ENCODE data around the gene MLLT10.

The MLLT10 gene

DNA sequence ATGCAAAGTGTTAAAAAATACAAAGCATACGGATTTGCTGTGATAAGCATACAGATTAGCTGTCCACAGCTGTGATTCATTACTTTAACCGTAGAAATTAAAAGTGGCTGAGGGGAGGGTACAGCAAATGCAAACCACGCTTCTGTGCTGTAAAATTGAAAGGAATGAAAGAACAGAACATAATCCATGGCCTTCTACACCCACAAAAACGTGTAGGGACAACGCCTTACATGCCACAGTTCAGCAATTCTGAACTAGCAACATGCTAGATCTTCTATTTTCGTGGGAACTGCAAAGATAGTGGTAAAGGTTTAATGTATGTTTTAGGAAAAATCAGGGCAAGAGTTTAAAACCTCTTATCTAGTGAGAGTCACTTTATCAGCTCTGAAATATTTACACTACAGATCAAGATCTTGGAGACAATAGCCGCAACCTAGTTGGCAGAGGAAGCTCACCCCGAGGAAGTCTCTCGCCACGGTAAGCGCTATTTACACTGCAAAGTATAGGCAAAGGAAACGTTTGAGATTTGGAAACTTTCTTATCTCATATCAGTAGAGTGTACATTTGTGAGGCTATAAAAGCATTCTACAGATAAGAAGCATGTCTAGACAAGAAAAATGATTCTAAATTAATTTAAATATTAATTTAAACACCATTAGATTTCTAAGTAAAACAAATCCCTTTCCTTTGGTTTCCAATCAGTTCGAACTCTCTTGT is 193.6 kb downstream of the MLLT10 start:
- Histone ChIP-seq H3K9ac (no peak overlapping the region), H3K36me3 (peaks cover 28 to 77% (median 55%) of the 10 kb centered on the region in 11 experiments), H3K4me2 (peak overlapping the region in 2 of 11 experiments; percentile 7 to 19; a peak in 2 of 22 replicates), H3K9me3 (replicated peaks in 1 of 11) (peaks cover 0 to 7% (median 0%) of the 10 kb centered on the region in 11 experiments; a peak in 2 of 22 replicates), H3K27ac (no peak overlapping the region), H3K4me1 (peaks cover 16 to 27% (median 22%) of the 10 kb centered on the region in 10 experiments), H3K4me3 (no peak overlapping the region), H3K27me3 (peaks cover 0 to 15% (median 0%) of the 10 kb centered on the region in 11 experiments; a peak in 3 of 22 replicates), H4K20me1 (peaks cover 0 to 80% (median 0%) of the 10 kb centered on the region in 11 experiments; a peak in 8 of 22 replicates)
- no peak for TF ChIP-seq Cebpa-rat (IDR thresholded peaks at IDR 0.05)

- Histone ChIP-seq H3K4me1 (peaks cover 16 to 26% (median 21%) of the 10 kb centered on the region in 10 experiments), H3K27ac (no peak overlapping the region), H4K20me1 (peaks cover 0 to 72% (median 0%) of the 10 kb centered on the region in 11 experiments; a peak in 7 of 22 replicates), H3K4me3 (no peak overlapping the region), H3K27me3 (peaks cover 0 to 6% (median 0%) of the 10 kb centered on the region in 11 experiments; a peak in 2 of 22 replicates), H3K9me3 (replicated peaks in 1 of 11) (peaks cover 0 to 7% (median 0%) of the 10 kb centered on the region in 11 experiments; a peak in 2 of 22 replicates), H3K36me3 (peaks cover 29 to 77% (median 63%) of the 10 kb centered on the region in 11 experiments), H3K4me2 (no peak overlapping the region), H3K9ac (no peak overlapping the region)
- TF ChIP-seq Cebpa-rat (IDR thresholded peaks at IDR 0.05): no peak
Observed at GRCh38 chr10:21728618-21729017, 194.6 kb downstream of the MLLT10 start.

DNA sequence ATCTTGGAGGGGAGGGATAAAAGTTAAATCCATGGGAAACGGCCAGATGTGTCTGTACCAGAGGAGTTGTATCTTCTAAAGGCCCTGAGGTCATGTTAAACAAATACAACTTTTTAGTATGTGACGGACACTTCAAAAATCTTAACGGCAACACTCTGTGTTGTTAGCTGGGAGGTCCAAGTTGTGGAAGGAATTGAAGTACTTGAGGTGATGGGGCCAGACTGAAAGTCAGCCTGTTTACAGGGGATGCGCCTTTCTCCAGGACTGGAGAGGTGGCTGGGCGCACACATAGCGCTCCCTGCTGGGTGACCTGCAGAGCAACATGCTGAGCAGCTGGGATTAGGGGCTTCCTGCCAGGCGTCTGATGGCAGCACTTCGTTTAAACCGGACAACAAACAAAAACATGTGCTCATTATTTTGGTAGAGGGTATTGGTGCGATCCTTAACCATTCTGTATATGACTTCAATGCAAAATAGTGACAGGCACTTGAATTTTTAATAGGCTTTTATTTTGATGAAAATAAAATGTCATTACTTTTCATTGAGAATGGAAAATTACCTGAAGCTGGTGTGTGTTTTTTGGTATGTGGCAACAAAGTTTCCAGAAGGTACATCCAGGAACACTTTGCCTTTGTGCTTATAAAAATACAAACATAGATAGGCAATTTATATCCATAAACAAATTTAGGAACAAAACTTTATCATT is 198.2 kb downstream of the MLLT10 start:
- no peak overlapping the region for H3K4me3 ChIP-seq
- H3K36me3 ChIP-seq: peaks cover 48 to 96% (median 77%) of the 10 kb centered on the region in 11 experiments
- H3K27ac ChIP-seq: no peak overlapping the region
- H3K27me3 ChIP-seq: no peaks in the 10 kb centered on the region; a peak in 1 of 22 replicates
- peaks cover 0 to 44% (median 0%) of the 10 kb centered on the region in 11 experiments; a peak in 6 of 22 replicates for H4K20me1 ChIP-seq
- no peak for TF ChIP-seq Cebpa-rat (IDR thresholded peaks at IDR 0.05)
- no peak overlapping the region for H3K4me2 ChIP-seq
- H3K9ac ChIP-seq: no peak overlapping the region
- H3K4me1 ChIP-seq: peaks cover 0 to 16% (median 11%) of the 10 kb centered on the region in 10 experiments; a peak in 15 of 20 replicates
- H3K9me3 ChIP-seq (replicated peaks in 1 of 11): peaks cover 0 to 7% (median 0%) of the 10 kb centered on the region in 11 experiments; a peak in 1 of 22 replicates

- TF ChIP-seq Cebpa-rat (IDR thresholded peaks at IDR 0.05): no peak
- Histone ChIP-seq H3K36me3 (peaks cover 48 to 96% (median 74%) of the 10 kb centered on the region in 11 experiments), H3K4me3 (no peak overlapping the region), H3K9me3 (replicated peaks in 1 of 11) (no peaks in the 10 kb centered on the region), H4K20me1 (peaks cover 0 to 35% (median 0%) of the 10 kb centered on the region in 11 experiments; a peak in 5 of 22 replicates), H3K27ac (no peak overlapping the region), H3K9ac (no peak overlapping the region), H3K4me2 (no peak overlapping the region), H3K4me1 (peaks cover 0 to 14% (median 10%) of the 10 kb centered on the region in 10 experiments; a peak in 13 of 20 replicates), H3K27me3 (no peaks in the 10 kb centered on the region; a peak in 1 of 22 replicates)
Observed at GRCh38 chr10:21733710-21734109, 199.7 kb downstream of the MLLT10 start.

- H4K20me1 ChIP-seq: peaks cover 0 to 16% (median 0%) of the 10 kb centered on the region in 11 experiments; a peak in 5 of 22 replicates
- no peak overlapping the region for H3K27ac ChIP-seq
- H3K4me1 ChIP-seq: peaks cover 0 to 14% (median 10%) of the 10 kb centered on the region in 10 experiments; a peak in 13 of 20 replicates
- peaks cover 73 to 99% (median 83%) of the 10 kb centered on the region in 11 experiments for H3K36me3 ChIP-seq
- no peak overlapping the region for H3K9ac ChIP-seq
- H3K4me3 ChIP-seq: no peak overlapping the region
- no peaks in the 10 kb centered on the region for H3K27me3 ChIP-seq
- no peaks in the 10 kb centered on the region for H3K9me3 ChIP-seq (replicated peaks in 1 of 11)
- no peak for TF ChIP-seq Cebpa-rat (IDR thresholded peaks at IDR 0.05)
- H3K4me2 ChIP-seq: peak overlapping the region in 9 of 11 experiments; percentile 20 to 41 (median 25); a peak in 14 of 22 replicates
Observed at GRCh38 chr10:21737106-21737505, 203.1 kb downstream of the MLLT10 start.

DNA sequence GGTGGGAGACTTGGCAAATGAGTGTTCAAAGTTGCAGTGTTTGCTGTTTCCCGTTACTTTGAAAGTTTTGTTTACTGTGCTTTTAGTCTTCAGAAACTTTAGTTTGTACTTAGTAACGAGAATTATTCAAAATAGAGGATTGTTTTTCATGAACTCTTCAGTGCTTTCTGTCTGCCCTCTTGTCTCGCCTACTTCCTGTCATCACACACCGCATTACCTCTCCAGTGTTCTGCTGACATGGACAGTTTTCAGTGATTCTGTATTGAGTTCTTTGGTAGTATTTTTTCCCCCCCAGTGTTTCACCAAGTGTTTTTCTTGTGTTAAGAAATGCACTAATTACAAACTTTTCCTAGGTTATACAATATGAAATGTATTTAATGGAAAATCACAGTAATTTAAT is 207.0 kb downstream of the MLLT10 start:
- no peak overlapping the region for H3K4me2 ChIP-seq
- H3K27me3 ChIP-seq: no peaks in the 10 kb centered on the region

DNA sequence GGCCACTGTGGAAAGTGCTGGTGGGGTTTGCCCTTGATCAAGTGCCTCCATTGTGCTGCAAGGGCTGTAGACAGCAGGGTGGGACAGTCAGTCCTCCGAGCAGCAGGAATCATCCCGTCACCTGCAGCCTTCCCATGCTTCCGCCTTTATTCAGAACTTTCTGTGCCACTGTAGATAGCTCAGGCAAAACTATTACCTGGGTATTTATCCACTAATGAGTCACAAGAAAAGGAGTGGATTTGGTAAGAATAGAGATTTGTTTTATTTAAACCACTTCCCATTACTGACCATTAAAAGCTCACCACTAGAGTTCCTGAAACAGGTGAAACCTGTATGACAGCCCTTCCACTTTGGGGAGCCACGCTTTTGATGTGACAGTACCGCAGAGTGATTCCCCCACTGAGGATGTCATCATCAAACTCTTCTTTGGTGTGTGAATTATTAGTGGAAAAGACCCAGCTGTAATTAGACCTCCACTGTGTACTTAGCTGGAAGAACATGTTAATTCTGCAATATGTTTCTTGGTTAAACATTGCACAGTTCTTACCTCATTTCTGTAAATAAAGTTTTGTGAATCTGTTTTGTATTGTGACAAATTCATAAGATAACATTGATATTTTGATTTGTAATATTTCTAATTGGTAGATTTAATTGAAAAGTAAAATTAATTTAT is 208.8 kb downstream of the MLLT10 start:
- Histone ChIP-seq H4K20me1 (peaks cover 0 to 5% (median 0%) of the 10 kb centered on the region in 11 experiments; a peak in 1 of 22 replicates), H3K4me1 (peaks cover 0 to 13% (median 8%) of the 10 kb centered on the region in 10 experiments; a peak in 11 of 20 replicates), H3K27me3 (no peaks in the 10 kb centered on the region), H3K36me3 (peaks cover 60 to 80% (median 68%) of the 10 kb centered on the region in 11 experiments), H3K9me3 (replicated peaks in 1 of 11) (no peaks in the 10 kb centered on the region), H3K4me2 (no peak overlapping the region), H3K9ac (no peak overlapping the region), H3K4me3 (no peak overlapping the region), H3K27ac (no peak overlapping the region)
- TF ChIP-seq Cebpa-rat (IDR thresholded peaks at IDR 0.05): no peak

More for the DNA sequence above, 207.0 kb downstream of the MLLT10 start:
- H3K4me3 ChIP-seq: no peak overlapping the region
- H4K20me1 ChIP-seq: peaks cover 0 to 11% (median 0%) of the 10 kb centered on the region in 11 experiments; a peak in 2 of 22 replicates
- no peak for TF ChIP-seq Cebpa-rat (IDR thresholded peaks at IDR 0.05)
- H3K9ac ChIP-seq: no peak overlapping the region
- no peak overlapping the region for H3K27ac ChIP-seq
- H3K4me1 ChIP-seq: peaks cover 0 to 22% (median 14%) of the 10 kb centered on the region in 10 experiments; a peak in 16 of 20 replicates
- H3K9me3 ChIP-seq (replicated peaks in 1 of 11): no peaks in the 10 kb centered on the region
- peaks cover 71 to 97% (median 85%) of the 10 kb centered on the region in 11 experiments for H3K36me3 ChIP-seq

GRCh38 chr10:21744223-21744622 is 210.2 kb downstream of the MLLT10 start:
- Histone ChIP-seq H3K9ac (no peak overlapping the region), H3K27ac (no peak overlapping the region), H3K9me3 (replicated peaks in 1 of 11) (no peaks in the 10 kb centered on the region), H3K4me2 (no peak overlapping the region), H3K36me3 (peaks cover 47 to 66% (median 55%) of the 10 kb centered on the region in 11 experiments), H3K4me1 (peaks cover 0 to 13% (median 8%) of the 10 kb centered on the region in 10 experiments; a peak in 11 of 20 replicates), H4K20me1 (no peaks in the 10 kb centered on the region), H3K4me3 (no peak overlapping the region), H3K27me3 (no peaks in the 10 kb centered on the region)
- no peak for TF ChIP-seq Cebpa-rat (IDR thresholded peaks at IDR 0.05)

Measured in BLaER1 treated with 17β-estradiol and CSF1 and Interleukin-3, amounts not matched to agents 10 nM and 100 nM (cell line).